Activated naive CD8-positive, alpha-beta T cell treated with anti-CD3 and anti-CD28 coated beads, Interleukin-2, amount 50 U/mL, for 16 hours (primary cell): ENCODE results near the gene SLC43A3.

ENCODE experiments used
- DNase-seq: peaks from one replicate; pipeline ENCODE4 v3.0.0-alpha.2; 2020; ENCODE audit warnings: low read depth, low spot score

Gene SLC43A3

GRCh38 chr11:57358543-57358961 is 68.4 kb downstream of the SLC43A3 start:
- DNase-seq: no peak

- no peak for DNase-seq
These were observed 69.1 kb downstream of the SLC43A3 start for GRCh38 chr11:57357856-57358255.

GRCh38 chr11:57357310-57357709 is 69.6 kb downstream of the SLC43A3 start:
- DNase-seq: no peak
